GM12878 (cell line): ENCODE measurements around the gene STK32B. TPM values are rescaled to one million over a fixed set of nuclear protein-coding genes. Genes with fewer than 3 reads are reported as not detected.
A peak's percentile ranks its signal among the peaks of the same experiment; 100 is the strongest.

Source experiments
- ATAC-seq: fragments of 200-7000 bp; cut with Tn5 transposase; 3 replicates; pipeline ENCODE4 v1.9.1; 2020; ENCODE audit warnings: mild to moderate bottlenecking, moderate library complexity
- BruUV-seq: library from RNA; stranded (reverse); fragments of 400-500 nt; replicated peaks from 2 replicates; lab custom pipeline; 2021; lab: Mats Ljungman, UMichigan
- CTCF ChIA-PET: fragments of 300-600 bp; sonication (Branson Sonifier 250); formaldehyde crosslinking; extraction: SDS; loops from one replicate; lab custom pipeline; 2021; ENCODE audit warnings: inconsistent platforms; lab: Yijun Ruan, JAX
- POLR2A ChIA-PET: fragments of 350-600 bp; formaldehyde crosslinking; extraction: SDS; loops from one replicate; lab custom pipeline; 2021; ENCODE audit warnings: inconsistent platforms; lab: Charles Lee
- RAD21 ChIA-PET: fragments of 300-600 bp; sonication (Branson Sonifier 250); formaldehyde crosslinking; loops from one replicate; lab custom pipeline; 2023; ENCODE audit warnings: antibody characterized with exemption; ENCODE audit not compliant: unreplicated experiment; lab: Charles Lee
- SMC1A ChIA-PET: fragments of 300-600 bp; sonication (Branson Sonifier 250); formaldehyde crosslinking; loops from one replicate; lab custom pipeline; 2023; ENCODE audit not compliant: unreplicated experiment, uncharacterized antibody; lab: Charles Lee
- DNase-seq: peaks from one replicate; pipeline ENCODE4 v3.0.0-alpha.2; 2011; ENCODE audit warnings: low read depth, low spot score
- FAIRE-seq: peaks from 3 replicates; lab custom pipeline; 2011; peaks lifted over from hg19 to GRCh38; lab: Jason Lieb, UNC
- H2AFZ ChIP-seq: 2 replicates; pipeline ENCODE4 v1.6.0; 2011; ENCODE audit warnings: low read depth, low read length, control low read depth; ENCODE audit not compliant: control insufficient read depth
- H3K27ac ChIP-seq: 2 replicates; pipeline ENCODE4 v1.5.1; 2011; ENCODE audit warnings: control low read depth; ENCODE audit not compliant: control insufficient read depth, insufficient read depth
- H3K27me3 ChIP-seq, 2 experiments: replicated peaks in 1 of 2; 2 replicates each; pipeline versions ENCODE4 v1.6.0 to v1.6.1; 2011; ENCODE audit warnings: low read length in 1 of 2; ENCODE audit not compliant: control insufficient read depth in 2 of 2, insufficient read depth in 2 of 2
- H3K36me3 ChIP-seq, 2 experiments: 2 replicates each; pipeline ENCODE4 v1.5.1; 2011; ENCODE audit warnings: low read length in 1 of 2; ENCODE audit not compliant: control insufficient read depth in 2 of 2, insufficient read depth in 2 of 2
- H3K4me1 ChIP-seq: 2 replicates; pipeline ENCODE4 v1.6.1; 2011; ENCODE audit warnings: mild to moderate bottlenecking, low read length, moderate library complexity, mixed read lengths; ENCODE audit not compliant: control insufficient read depth, insufficient read depth
- H3K4me2 ChIP-seq: 2 replicates; pipeline ENCODE4 v1.6.0; 2011; ENCODE audit warnings: control low read depth; ENCODE audit not compliant: control insufficient read depth, insufficient read depth
- H3K4me3 ChIP-seq: fragments of 200-600 bp; sonication (generic); 2 replicates; pipeline ENCODE4 v1.5.1; 2016
- H3K79me2 ChIP-seq: 2 replicates; pipeline ENCODE4 v1.6.0; 2011; ENCODE audit warnings: low read length; ENCODE audit not compliant: control insufficient read depth, insufficient read depth
- H3K9ac ChIP-seq: 2 replicates; pipeline ENCODE4 v1.8.0; 2011; ENCODE audit warnings: low read length, control low read depth, mixed read lengths; ENCODE audit not compliant: control insufficient read depth, insufficient read depth
- H3K9me3 ChIP-seq: replicated peaks from 3 replicates; pipeline ENCODE4 v1.5.1; 2011; ENCODE audit warnings: mild to moderate bottlenecking, low read length; ENCODE audit not compliant: control insufficient read depth, insufficient read depth
- H4K20me1 ChIP-seq: 2 replicates; pipeline ENCODE4 v1.6.0; 2011; ENCODE audit not compliant: control insufficient read depth, insufficient read depth
- BHLHE40 ChIP-seq, 2 experiments: fragments of 450-650 bp in 1 of 2; IDR thresholded peaks; 2 replicates each; pipeline ENCODE4 v1.6.1; 2011 to 2017; ENCODE audit warnings: low read depth in 2 of 2, borderline replicate concordance in 1 of 2, improper control_type of control experiment in 1 of 2, low read length in 1 of 2, mild to moderate bottlenecking in 1 of 2
- BMI1 ChIP-seq: fragments of 450-650 bp; IDR thresholded peaks from 2 replicates; pipeline ENCODE4 v1.6.1; 2016; ENCODE audit warnings: mild to moderate bottlenecking, moderate library complexity, borderline replicate concordance
- CHD2 ChIP-seq: IDR thresholded peaks from 2 replicates; pipeline ENCODE4 v1.6.1; 2011; ENCODE audit warnings: low read depth, low read length, improper control_type of control experiment, borderline replicate concordance
- CREB1 ChIP-seq: IDR thresholded peaks from 2 replicates; pipeline ENCODE4 v1.6.1; 2012; ENCODE audit warnings: low read depth, mild to moderate bottlenecking, inconsistent platforms
- EGR1 ChIP-seq, 2 experiments: IDR thresholded peaks; 1 replicate in 1 of 2; 2 replicates in 1 of 2; pipeline ENCODE4 v1.6.1; 2011 to 2012; ENCODE audit warnings: low read depth in 2 of 2, low read length in 2 of 2, borderline replicate concordance in 1 of 2, mild to moderate bottlenecking in 1 of 2, moderate library complexity in 1 of 2
- ESRRA ChIP-seq: IDR thresholded peaks from 2 replicates; pipeline ENCODE4 v1.6.1; 2012; ENCODE audit warnings: mild to moderate bottlenecking, low read length, improper control_type of control experiment
- HDGF ChIP-seq: fragments of 450-650 bp; IDR thresholded peaks from 2 replicates; pipeline ENCODE4 v1.6.1; 2016; ENCODE audit warnings: antibody characterized with exemption
- IRF4 ChIP-seq: IDR thresholded peaks from 2 replicates; pipeline ENCODE4 v1.6.1; 2011; ENCODE audit warnings: low read depth, low read length
- LARP7 ChIP-seq: fragments of 450-650 bp; IDR thresholded peaks from 2 replicates; pipeline ENCODE4 v1.6.1; 2017; ENCODE audit warnings: mild to moderate bottlenecking
- MTA2 ChIP-seq: fragments of 450-650 bp; IDR thresholded peaks from 2 replicates; pipeline ENCODE4 v1.6.1; 2016; ENCODE audit warnings: low read depth, mild to moderate bottlenecking, moderate library complexity
- NFXL1 ChIP-seq: fragments of 450-650 bp; IDR thresholded peaks from 2 replicates; pipeline ENCODE4 v1.6.1; 2017; ENCODE audit warnings: antibody characterized with exemption, mild to moderate bottlenecking, borderline replicate concordance
- NRF1 ChIP-seq: conservative IDR thresholded peaks from 2 replicates; pipeline ENCODE4 v1.6.1; 2011; ENCODE audit warnings: mild to moderate bottlenecking, low read depth, low read length, improper control_type of control experiment
- POLR2A ChIP-seq: IDR thresholded peaks from 2 replicates; pipeline ENCODE4 v1.6.1; 2011; ENCODE audit warnings: low read depth, mild to moderate bottlenecking, low read length
- RFX5 ChIP-seq: IDR thresholded peaks from 2 replicates; pipeline ENCODE4 v1.6.1; 2011; ENCODE audit warnings: low read depth, low read length, improper control_type of control experiment
- SIX5 ChIP-seq: IDR thresholded peaks from 2 replicates; pipeline ENCODE4 v1.6.1; 2011; ENCODE audit warnings: mild to moderate bottlenecking, low read depth, low read length, moderate library complexity; ENCODE audit not compliant: severe bottlenecking
- SPI1 ChIP-seq: IDR thresholded peaks from 2 replicates; pipeline ENCODE4 v1.6.1; 2011; ENCODE audit warnings: low read depth, mild to moderate bottlenecking, low read length, moderate library complexity, borderline replicate concordance; ENCODE audit not compliant: insufficient read depth
- STAT1 ChIP-seq: fragments of 450-650 bp; conservative IDR thresholded peaks from 2 replicates; pipeline ENCODE4 v1.6.1; 2014; ENCODE audit warnings: antibody characterized with exemption, mild to moderate bottlenecking
- YY1 ChIP-seq: IDR thresholded peaks from 2 replicates; pipeline ENCODE4 v1.6.1; 2011; ENCODE audit warnings: low read depth, mild to moderate bottlenecking, low read length
- ZNF622 ChIP-seq: fragments of 450-650 bp; IDR thresholded peaks from 2 replicates; pipeline ENCODE4 v1.6.1; 2017; ENCODE audit warnings: mild to moderate bottlenecking, inconsistent platforms
- ZZZ3 ChIP-seq: IDR thresholded peaks from 2 replicates; pipeline ENCODE4 v1.6.1; 2011; ENCODE audit warnings: low read depth; ENCODE audit not compliant: control insufficient read depth, insufficient read length
- WGBS: methylation state at CpG from one replicate; pipeline ENCODE4 v1.1.6; 2016; ENCODE audit warnings: low lambda C conversion rate; ENCODE audit not compliant: insufficient replicate concordance, insufficient coverage; ENCODE audit errors: missing lambda C conversion rate; 5-methylcytosine and 5-hydroxymethylcytosine counted together
- in situ Hi-C: fragments of 300-500 bp; cut with MboI; formaldehyde crosslinking; loops from 9 replicates; pipeline ENCODE4 v1.14.3; 2018; ENCODE audit warnings: mixed read lengths
- intact Hi-C: fragments of 100-400 bp; cut with micrococcal nuclease; formaldehyde crosslinking; loops from one replicate; pipeline ENCODE4 v1.14.2; 2022; ENCODE audit not compliant: unreplicated experiment
- polyA plus RNA-seq, 11 experiments: library from polyadenylated mRNA; depleted of rRNA in 4 of 11; unstranded in 6 of 11; stranded (reverse) in 5 of 11; fragments of >200 nt; fragmentation: Nextera tagmentation in 4 of 11; fragmentation: Illumina TruSeq in 1 of 11; extraction: Ambion mirVana in 4 of 11; extraction: Trizol in 1 of 11; gene quantifications; 1 replicate in 1 of 11; 2 replicates in 10 of 11; pipeline versions ENCODE4 v1.2.1 to v1.2.3, GENCODE V29; 2011 to 2016; ENCODE audit warnings: inconsistent platforms in 2 of 11, missing spikeins in 2 of 11, low read depth in 1 of 11
- total RNA-seq, 4 experiments: library from RNA; depleted of rRNA in 3 of 4; stranded (reverse); fragments of >200 nt in 3 of 4; fragmentation: Illumina TruSeq in 1 of 4; extraction: Trizol in 1 of 4; gene quantifications; 2 replicates each; pipeline versions ENCODE4 v1.2.1 to v1.2.3, GENCODE V29; 2013 to 2021
- TF ChIP-seq, protein P1 (sequence below): fragments of 450-650 bp; formaldehyde crosslinking; IDR thresholded peaks from 2 replicates; pipeline ENCODE4 v1.4.0; 2020; ENCODE audit warnings: mild to moderate bottlenecking, moderate library complexity
- TF ChIP-seq, protein P2 (sequence below): IDR thresholded peaks from 2 replicates; pipeline ENCODE4 v1.6.1; 2012; ENCODE audit warnings: low read depth, low read length, improper control_type of control experiment

STK32B gene
- total and polyA plus RNA-seq, 10 of the 15 experiments (the other 5 are each of a cell fraction or from before 2014, with no cell fraction given): 0.04 to 0.12 (median 0.08) TPM; not detected in 7

DNA sequence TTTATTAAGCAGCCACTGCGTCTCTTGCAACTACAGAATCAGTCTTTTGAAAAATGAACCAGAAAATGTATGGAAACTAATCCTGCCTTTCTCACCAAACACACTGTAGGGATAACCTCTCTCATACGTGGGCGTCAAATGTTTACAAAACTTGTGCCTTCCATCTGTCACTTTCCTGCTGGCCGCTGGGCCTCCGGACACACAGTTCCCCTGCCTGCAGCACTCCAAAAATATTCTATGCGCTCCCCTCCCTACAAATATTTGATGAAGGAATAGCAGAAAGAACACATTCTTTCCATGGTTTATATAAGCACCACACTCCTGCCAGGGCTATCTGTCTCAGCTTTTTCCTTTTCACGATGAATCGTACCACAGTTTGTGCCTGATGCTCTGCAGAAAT, 17.1 kb upstream of the STK32B start (continued):
- TF ChIP-seq, protein P1, sequence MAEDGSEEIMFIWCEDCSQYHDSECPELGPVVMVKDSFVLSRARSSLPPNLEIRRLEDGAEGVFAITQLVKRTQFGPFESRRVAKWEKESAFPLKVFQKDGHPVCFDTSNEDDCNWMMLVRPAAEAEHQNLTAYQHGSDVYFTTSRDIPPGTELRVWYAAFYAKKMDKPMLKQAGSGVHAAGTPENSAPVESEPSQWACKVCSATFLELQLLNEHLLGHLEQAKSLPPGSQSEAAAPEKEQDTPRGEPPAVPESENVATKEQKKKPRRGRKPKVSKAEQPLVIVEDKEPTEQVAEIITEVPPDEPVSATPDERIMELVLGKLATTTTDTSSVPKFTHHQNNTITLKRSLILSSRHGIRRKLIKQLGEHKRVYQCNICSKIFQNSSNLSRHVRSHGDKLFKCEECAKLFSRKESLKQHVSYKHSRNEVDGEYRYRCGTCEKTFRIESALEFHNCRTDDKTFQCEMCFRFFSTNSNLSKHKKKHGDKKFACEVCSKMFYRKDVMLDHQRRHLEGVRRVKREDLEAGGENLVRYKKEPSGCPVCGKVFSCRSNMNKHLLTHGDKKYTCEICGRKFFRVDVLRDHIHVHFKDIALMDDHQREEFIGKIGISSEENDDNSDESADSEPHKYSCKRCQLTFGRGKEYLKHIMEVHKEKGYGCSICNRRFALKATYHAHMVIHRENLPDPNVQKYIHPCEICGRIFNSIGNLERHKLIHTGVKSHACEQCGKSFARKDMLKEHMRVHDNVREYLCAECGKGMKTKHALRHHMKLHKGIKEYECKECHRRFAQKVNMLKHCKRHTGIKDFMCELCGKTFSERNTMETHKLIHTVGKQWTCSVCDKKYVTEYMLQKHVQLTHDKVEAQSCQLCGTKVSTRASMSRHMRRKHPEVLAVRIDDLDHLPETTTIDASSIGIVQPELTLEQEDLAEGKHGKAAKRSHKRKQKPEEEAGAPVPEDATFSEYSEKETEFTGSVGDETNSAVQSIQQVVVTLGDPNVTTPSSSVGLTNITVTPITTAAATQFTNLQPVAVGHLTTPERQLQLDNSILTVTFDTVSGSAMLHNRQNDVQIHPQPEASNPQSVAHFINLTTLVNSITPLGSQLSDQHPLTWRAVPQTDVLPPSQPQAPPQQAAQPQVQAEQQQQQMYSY: no peak
- TF ChIP-seq STAT1: no peak
- no peak for TF ChIP-seq LARP7
- no peak for TF ChIP-seq IRF4
- TF ChIP-seq YY1: no peak

DNA sequence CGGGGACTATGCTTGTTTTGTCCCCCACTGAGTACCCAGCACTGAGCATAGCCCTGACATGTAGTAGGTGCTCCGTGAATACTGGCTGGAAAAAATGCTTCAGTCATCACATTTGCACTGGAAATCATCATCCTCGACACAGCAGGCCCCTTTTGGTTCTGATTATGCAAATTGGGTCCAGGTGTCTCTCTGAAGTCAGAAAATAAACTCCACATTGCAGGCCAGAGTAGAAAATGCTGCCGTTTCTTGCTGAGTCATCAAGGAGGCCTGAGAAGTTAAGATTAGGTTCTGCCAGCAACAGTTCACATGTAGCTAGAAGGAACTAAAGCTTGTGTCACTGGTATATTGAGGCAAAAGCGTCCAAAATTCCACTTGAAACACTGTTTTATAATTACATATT, 15.0 kb upstream of the STK32B start:
- Histone ChIP-seq H3K79me2 (no peaks in the 10 kb centered on the region), H3K4me3 (no peak overlapping the region), H3K9me3 (no peaks in the 10 kb centered on the region), H4K20me1 (no peaks in the 10 kb centered on the region), H3K4me2 (0 out of 2 replicates have a peak overlapping the region, but pooled peaks have one; percentile 3), H3K27me3 (0 out of 4 replicates have a peak, but pooled peaks cover 0 to 3% of the 10 kb centered on the region in 2 experiments), H3K27ac (no peak overlapping the region), H3K9ac (no peak overlapping the region), H3K36me3 (no peaks in the 10 kb centered on the region), H3K4me1 (peaks cover 2% of the 10 kb centered on the region; the same call in 1 of the 2 replicates), H2AFZ (peak overlapping the region; percentile 47)
- intact Hi-C loops: no loop called here
- SMC1A ChIA-PET: interaction anchor here (0.6 kb wide), 2 partner anchors 88 to 688 kb away, joined by 3 read pairs; no protein-coding TSS in a partner anchor
- in situ Hi-C loops: no loop called here
- CTCF ChIA-PET: no interaction called here
- FAIRE-seq (no peak), ATAC-seq (no peak), DNase-seq (no peak)
- no TSS peak for BruUV-seq
- RAD21 ChIA-PET: no interaction called here
- WGBS: 4% methylated on average over 5 of the region's 5 CpGs
- POLR2A ChIA-PET: no interaction called here
- TF ChIP-seq NFXL1 (no peak), BMI1 (no peak), ZNF622 (no peak), BHLHE40 (IDR thresholded peaks at IDR 0.05; ENCODE audit: borderline replicate concordance in 1 of 2, low read depth in 2 of 2, low read length in 1 of 2) (no peak), ESRRA (no peak), SIX5 (no peak), SPI1 (no peak), HDGF (no peak), NRF1 (no peak), ZZZ3 (no peak), CHD2 (no peak), POLR2A (no peak), RFX5 (no peak), MTA2 (no peak), CREB1 (no peak), EGR1 (IDR thresholded peaks at IDR 0.05; ENCODE audit: borderline replicate concordance in 1 of 2, low read depth in 2 of 2, low read length in 2 of 2) (no peak)
- TF ChIP-seq, protein P2, sequence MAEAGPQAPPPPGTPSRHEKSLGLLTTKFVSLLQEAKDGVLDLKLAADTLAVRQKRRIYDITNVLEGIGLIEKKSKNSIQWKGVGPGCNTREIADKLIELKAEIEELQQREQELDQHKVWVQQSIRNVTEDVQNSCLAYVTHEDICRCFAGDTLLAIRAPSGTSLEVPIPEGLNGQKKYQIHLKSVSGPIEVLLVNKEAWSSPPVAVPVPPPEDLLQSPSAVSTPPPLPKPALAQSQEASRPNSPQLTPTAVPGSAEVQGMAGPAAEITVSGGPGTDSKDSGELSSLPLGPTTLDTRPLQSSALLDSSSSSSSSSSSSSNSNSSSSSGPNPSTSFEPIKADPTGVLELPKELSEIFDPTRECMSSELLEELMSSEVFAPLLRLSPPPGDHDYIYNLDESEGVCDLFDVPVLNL: no peak
